ELR (cell line): ENCODE results near the gene IL1RL2.
A peak's percentile ranks its signal among the peaks of the same experiment; 100 is the strongest.

ENCODE experiments used
- DNase-seq: peaks from one replicate; pipeline ENCODE4 v3.0.0-alpha.2; 2015; ENCODE audit warnings: low read depth

The IL1RL2 gene

DNA sequence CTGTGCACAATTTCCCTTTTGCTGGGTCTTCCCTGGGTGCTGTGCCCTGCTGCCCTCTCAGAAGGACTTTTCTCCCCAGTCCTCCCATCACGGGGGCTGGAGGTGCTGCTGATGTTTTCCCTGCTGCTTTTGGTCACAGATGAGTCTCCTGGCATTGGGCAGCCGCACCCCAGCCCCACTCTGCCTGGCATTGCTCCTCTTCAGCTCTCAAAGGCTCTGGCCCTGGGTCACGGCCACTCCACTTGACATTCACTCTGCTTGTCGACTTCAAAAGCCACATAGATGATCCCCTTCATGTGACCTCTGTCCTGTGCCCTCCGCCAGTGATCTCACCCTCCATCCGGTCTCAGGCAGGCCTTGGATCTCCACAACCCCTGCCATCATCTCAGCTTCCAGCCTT is 81.0 kb downstream of the IL1RL2 start:
- DNase-seq = no peak

DNA sequence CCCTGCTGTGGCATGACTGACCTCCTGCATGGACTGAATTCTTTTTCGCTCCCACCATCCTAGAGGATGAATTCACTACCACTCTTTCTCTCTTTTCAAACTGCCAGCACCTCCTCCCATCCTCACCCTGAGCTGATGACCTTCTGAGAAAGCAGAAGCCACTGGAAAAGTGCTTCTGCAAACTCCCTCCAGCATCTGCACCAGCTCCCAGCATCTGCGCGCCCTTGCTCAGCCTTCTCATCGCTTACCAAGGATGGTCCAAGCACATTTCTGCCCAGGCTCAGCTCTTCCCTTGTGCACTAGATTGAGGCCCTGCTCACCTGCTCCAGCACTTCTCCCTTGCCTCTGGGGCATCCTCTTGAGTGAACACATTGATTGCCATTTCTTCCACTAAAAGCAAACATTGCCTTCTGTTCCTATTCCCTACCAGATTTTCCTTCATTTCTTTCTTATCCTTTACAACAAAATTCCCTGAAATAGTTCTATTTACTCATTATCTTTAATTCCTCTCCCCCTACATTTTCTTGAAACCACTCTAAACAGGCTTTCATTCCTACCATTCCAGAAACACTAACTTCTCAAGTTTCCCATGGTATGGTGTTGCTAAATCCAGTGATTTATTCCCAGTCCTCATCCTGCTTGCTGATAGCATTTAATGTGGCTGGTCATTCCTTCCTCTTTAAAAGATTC is 81.8 kb downstream of the IL1RL2 start:
- DNase-seq = no peak

- DNase-seq = no peak
These were observed 82.3 kb downstream of the IL1RL2 start for GRCh38 chr2:102269200-102269524.

DNA sequence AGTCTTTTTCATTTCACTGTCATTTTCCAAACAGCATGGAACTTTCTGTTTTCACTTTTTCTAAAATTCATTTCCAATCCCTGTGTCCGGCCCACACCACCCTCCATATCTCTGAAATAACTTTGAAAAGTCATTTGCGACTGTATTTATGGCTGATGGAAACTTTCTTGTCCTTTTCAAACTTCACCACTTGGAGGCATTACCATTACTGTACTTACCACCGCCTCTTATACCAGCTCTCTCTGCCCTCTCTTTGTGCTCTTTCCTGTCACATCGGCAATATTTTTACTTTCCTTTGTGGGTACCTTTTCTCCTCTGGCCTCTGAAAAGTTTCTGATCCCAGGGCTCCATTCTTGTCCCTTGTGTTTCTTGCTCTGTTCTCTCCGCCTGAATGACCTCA is 85.0 kb downstream of the IL1RL2 start:
- peak; percentile 17 for DNase-seq

DNA sequence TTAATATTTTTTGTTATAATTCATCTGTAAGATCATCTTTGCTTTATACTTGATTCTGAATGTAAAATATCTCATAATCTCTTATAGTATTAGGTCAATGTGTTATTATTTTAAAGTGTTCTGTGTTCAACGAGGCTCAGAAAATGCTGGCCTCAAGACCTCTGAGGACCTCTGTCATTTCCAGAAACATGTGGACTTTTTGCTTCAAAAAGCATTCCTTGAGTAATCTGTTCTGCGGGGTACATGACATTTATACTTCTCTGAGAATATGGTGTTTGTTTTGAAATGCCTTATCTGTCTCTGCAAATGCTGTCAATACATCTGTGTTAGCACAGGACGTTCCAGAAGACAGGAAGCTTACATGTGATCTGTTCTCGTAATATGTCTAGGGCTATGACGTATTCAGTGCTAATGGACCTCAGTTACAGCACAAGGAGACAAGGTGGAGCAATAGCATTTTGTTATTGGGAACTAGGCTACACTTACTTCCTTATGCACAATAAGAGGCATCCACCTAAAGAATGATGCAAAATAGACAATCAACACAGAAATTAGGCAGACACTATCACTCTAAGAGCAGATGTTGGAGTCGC is 86.9 kb downstream of the IL1RL2 start:
- no peak for DNase-seq

DNA sequence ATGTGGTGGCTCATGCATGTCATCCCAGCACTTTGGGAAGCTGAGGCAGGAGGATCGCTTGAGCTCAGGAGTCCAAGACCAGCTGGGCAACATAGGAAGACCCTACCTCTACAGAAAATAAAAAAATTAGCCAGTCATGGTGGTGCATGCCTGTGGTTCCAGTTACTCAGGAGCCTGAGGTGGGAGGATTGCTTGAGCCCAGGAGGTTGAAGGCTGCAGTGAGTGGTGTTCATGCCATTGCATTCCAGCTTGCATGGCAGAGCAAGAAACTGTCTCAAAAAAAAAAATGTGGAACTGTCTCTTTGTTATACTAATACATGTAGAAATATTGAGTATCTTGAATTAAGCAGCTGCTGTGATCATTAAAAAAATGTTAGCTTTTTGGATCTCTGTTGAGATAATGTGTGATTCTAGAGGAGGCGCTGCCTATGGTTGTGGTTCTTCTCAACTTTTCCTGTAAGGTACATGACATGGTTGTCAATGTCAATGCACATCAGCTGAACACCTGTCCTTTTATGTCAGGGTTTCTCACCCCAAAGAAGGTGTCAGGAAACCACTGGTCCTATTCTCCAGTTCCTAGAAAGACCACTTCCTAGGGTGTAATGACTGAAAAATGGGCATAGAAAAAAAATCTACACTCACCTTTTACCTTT is 89.9 kb downstream of the IL1RL2 start:
- no peak for DNase-seq

DNA sequence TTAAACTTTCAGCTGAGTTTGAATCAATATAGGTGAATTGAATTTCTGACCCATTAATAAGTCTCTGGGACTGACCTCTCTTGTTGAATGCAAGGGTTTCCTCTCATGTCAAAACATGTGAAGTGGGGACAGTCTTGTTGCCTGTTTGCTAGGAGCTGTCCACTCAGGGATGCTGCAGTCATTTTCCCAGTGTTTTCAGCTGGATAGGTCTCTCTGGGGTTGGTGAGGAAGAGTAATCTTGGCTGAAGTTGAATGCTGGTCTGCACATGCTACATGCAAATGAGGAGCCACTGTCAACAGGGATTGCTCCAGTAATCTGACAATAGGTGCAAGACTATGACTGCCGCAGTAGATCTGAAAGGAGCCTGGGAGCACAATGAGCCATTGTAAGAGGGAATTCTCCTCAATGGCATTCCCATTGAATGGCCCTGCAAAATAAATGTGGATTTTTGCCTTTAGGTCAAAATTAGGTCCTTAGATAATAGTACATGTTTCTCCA is 90.4 kb downstream of the IL1RL2 start:
- no peak for DNase-seq

DNA sequence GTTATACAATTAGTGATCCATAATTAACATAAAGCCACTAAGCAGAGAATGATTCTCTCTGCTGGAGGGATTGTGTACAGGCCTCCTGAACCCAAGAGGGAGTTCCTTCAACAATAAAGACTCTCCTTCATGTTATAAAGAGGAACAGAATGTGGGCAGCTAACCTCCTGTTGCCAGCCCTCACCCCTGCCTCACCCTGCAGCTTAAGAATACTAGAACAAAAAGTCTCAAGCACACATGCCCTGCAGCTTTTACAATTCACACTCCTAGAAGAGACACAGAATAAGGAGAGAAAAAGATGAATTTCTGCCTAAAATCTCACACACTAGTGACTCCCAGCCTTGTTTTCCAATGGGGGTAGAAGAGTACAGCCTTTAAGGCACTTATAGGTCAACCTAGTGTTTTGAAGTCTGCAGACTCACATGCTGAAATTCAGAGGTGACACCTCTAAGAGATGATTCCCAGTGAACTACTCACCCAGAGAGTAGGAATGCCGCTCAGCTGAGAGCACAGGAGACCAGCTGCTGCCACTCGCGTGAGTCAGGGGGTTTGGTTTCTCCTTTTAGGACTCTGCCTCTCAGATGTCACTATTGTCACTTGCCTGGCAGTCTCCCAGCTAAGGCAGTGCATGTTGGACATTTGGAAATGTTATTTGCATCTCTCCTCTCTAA is 92.0 kb downstream of the IL1RL2 start:
- DNase-seq = peak; percentile 12

DNA sequence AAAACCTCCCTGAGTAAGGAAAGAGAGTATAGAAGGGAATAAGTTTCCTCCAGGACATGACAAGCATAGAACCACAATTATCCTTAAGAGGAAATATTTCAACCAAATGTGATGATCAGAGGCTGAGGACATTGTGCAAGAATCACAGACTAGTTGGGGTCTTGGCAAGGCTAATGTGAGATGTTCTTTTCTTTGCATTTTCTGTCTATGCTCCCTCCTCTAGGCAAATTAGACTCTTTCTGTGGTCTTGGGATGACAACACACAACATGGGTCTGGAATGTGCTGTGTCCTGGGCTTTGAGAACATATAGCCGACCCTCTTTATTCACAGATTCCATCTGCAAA is 92.5 kb downstream of the IL1RL2 start:
- DNase-seq = no peak

DNA sequence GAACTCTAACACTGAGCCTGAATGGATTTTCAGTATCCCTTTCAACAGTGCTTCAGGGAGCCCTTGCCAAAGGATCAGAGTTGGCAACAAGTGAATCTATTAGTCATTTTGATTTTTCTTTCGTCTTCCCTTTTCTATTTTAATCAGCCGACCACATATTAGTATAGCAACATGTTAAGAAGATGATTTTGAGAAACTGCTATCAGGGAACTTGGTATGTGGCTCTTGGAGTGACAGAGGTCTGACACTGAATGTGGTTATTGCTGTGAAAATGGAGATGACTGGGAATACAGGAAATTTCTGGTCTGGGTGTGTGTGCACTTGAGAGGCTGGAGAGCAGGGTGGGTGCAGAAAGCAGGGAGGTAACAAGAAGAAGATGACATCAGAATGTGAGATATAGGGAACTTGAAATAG is 95.9 kb downstream of the IL1RL2 start:
- DNase-seq = no peak

- DNase-seq = no peak
These were observed 97.2 kb downstream of the IL1RL2 start for GRCh38 chr2:102283996-102284395.

- peak; percentile 5 for DNase-seq
These were observed 97.8 kb downstream of the IL1RL2 start for GRCh38 chr2:102284611-102285010.

- peak; percentile 19 for DNase-seq
These were observed 98.5 kb downstream of the IL1RL2 start for GRCh38 chr2:102285368-102285767.

GRCh38 chr2:102286041-102286440 is 99.2 kb downstream of the IL1RL2 start:
- DNase-seq = no peak

DNA sequence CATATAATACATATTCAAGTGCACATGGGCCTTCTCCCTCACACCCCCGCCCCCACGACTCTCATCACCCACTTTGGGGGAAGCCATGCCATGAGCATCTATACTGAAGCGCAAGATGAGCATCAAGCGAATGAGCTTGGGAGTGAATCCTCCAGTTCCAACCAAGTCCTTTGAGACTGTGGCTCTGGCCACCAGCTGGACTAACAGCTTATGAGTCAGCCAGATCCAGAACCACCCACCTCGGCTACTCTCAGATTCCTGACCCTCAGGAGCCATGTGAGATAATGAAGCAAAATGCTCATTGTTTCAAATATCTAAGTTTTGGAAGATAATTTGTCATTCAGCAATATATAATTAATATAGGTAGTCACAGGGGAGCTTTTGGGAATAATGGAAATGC is 102.3 kb downstream of the IL1RL2 start:
- DNase-seq = peak; percentile 24
